ENCODE measurements around the gene ZFX. TPM values are rescaled to one million over a fixed set of nuclear protein-coding genes. Genes with fewer than 3 reads are reported as not detected.

The ZFX gene
- total and polyA plus RNA-seq, 10 of the 15 experiments (the other 5 are each of a cell fraction or from before 2014, with no cell fraction given), result 6.8 to 40.9 (median 24.6) TPM

DNA sequence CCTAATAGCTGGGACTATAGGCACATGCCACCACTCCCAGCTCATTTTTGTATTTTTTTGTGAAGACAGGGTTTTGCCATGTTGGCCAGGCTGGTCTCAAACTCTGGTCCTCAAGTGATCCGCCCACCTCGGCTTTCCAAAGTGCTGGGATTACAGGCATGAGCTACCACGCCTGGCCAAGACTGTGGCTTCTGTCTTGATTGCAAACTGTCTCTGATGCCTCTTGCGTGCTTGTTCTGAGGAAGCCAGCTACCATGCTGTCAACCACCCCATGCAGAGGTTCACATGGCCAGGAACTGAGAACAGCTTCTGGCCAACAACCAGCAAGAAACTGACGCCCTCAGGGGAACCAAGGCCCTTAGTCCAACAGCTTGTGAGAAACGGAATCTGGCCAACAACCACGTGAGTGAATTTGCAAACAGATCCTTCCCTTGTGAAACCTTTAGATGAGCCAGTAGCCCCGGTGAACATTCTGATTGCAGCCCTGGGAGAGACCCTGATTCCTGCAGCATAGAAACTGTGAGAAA is 93.2 kb downstream of the ZFX start:
- H3K4me1 ChIP-seq (ENCODE audit: control insufficient read depth, insufficient read depth, low read length), result 0 out of 2 replicates have a peak, but pooled peaks cover 3% of the 10 kb centered on the region
- WGBS (ENCODE audit: insufficient coverage, insufficient replicate concordance, low lambda C conversion rate, missing lambda C conversion rate), result 11% methylated on average over 8 of the region's 8 CpGs
- in situ Hi-C loops (cut with MboI) (loop anchor here (5.0 kb wide), 1 partner anchor 160 kb away; no protein-coding TSS in a partner anchor), intact Hi-C loops (cut with micrococcal nuclease; ENCODE audit: unreplicated experiment) (loop anchor here (1.0 to 10.0 kb wide), 6 partner anchors 75 to 548 kb away; partner anchors contain the start of genes CXorf58 and EIF2S3)
- H3K27me3 ChIP-seq (replicated peaks in 1 of 2; ENCODE audit: control insufficient read depth in 2 of 2, insufficient read depth in 2 of 2, low read length in 1 of 2), result no peaks in the 10 kb centered on the region
- FAIRE-seq (peak; percentile 76), DNase-seq (ENCODE audit: low read depth, low spot score) (peak; percentile 95), ATAC-seq (peak; percentile 95)
- no peak overlapping the region for H3K9ac ChIP-seq (ENCODE audit: control insufficient read depth, insufficient read depth, low read length)
- no TSS peak for BruUV-seq (replicated peaks)
- no peaks in the 10 kb centered on the region for H3K79me2 ChIP-seq (ENCODE audit: control insufficient read depth, insufficient read depth, low read length)
- peak overlapping the region; percentile 53; the same call in 1 of the 2 replicates for H3K4me3 ChIP-seq
- ChIA-PET RAD21 (ENCODE audit: unreplicated experiment) (interaction anchor here (0.6 to 2.4 kb wide), 24 partner anchors 9 to 543 kb away, joined by 3 to 38 read pairs (median 4); partner anchors contain the start of genes EIF2S3, SAT1 and ZFX), CTCF (interaction anchor here (0.6 to 3.1 kb wide), 24 partner anchors 8 to 571 kb away, joined by 3 to 26 read pairs (median 3); partner anchors contain the start of genes EIF2S3, SAT1 and ZFX), POLR2A (interaction anchor here (0.5 to 1.3 kb wide), 8 partner anchors 8 to 677 kb away, joined by 3 to 6 read pairs (median 4); no protein-coding TSS in a partner anchor), SMC1A (ENCODE audit: uncharacterized antibody, unreplicated experiment) (interaction anchor here (0.6 to 2.4 kb wide), 22 partner anchors 8 to 511 kb away, joined by 3 to 16 read pairs (median 4); partner anchors contain the start of genes APOO, CXorf58, EIF2S3 and KLHL15)
- no peak overlapping the region; the same call in 1 of the 2 replicates for H2AFZ ChIP-seq (ENCODE audit: control insufficient read depth, low read depth, low read length)
- H4K20me1 ChIP-seq (ENCODE audit: control insufficient read depth, insufficient read depth), result no peaks in the 10 kb centered on the region
- peak overlapping the region; percentile 43 for H3K27ac ChIP-seq (ENCODE audit: control insufficient read depth, insufficient read depth)
- H3K36me3 ChIP-seq (ENCODE audit: control insufficient read depth in 2 of 2, insufficient read depth in 2 of 2, low read length in 1 of 2), result no peaks in the 10 kb centered on the region
- no peaks in the 10 kb centered on the region for H3K9me3 ChIP-seq (replicated peaks; ENCODE audit: control insufficient read depth, insufficient read depth, low read length)
- peak overlapping the region; percentile 33; the same call in 1 of the 2 replicates for H3K4me2 ChIP-seq (ENCODE audit: control insufficient read depth, insufficient read depth)
- peak; percentile 43; the same call in 1 of the 2 replicates for TF ChIP-seq DPF2 (IDR thresholded peaks at IDR 0.05)
- peak; percentile 63; the same call in 1 of the 2 replicates for TF ChIP-seq NBN (IDR thresholded peaks at IDR 0.05)
- peak; percentile 55 to 58; a peak in 2 of 4 replicates for TF ChIP-seq EP300 (IDR thresholded peaks at IDR 0.05; ENCODE audit: borderline replicate concordance in 1 of 2, control insufficient read depth in 1 of 2, low read depth in 2 of 2, low read length in 2 of 2)
- TF ChIP-seq SPI1 (IDR thresholded peaks at IDR 0.05; ENCODE audit: borderline replicate concordance, insufficient read depth, low read depth, low read length), result peak; percentile 70; the same call in 1 of the 2 replicates
- 0 out of 2 replicates have a peak, but pooled peaks have one; percentile 38 for TF ChIP-seq FOXM1 (IDR thresholded peaks at IDR 0.05; ENCODE audit: low read depth, low read length)
- TF ChIP-seq KLF5 (IDR thresholded peaks at IDR 0.05; ENCODE audit: partially characterized antibody), result no peak
- TF ChIP-seq RAD51 (IDR thresholded peaks at IDR 0.05), result peak; percentile 74
- TF ChIP-seq, protein P1, sequence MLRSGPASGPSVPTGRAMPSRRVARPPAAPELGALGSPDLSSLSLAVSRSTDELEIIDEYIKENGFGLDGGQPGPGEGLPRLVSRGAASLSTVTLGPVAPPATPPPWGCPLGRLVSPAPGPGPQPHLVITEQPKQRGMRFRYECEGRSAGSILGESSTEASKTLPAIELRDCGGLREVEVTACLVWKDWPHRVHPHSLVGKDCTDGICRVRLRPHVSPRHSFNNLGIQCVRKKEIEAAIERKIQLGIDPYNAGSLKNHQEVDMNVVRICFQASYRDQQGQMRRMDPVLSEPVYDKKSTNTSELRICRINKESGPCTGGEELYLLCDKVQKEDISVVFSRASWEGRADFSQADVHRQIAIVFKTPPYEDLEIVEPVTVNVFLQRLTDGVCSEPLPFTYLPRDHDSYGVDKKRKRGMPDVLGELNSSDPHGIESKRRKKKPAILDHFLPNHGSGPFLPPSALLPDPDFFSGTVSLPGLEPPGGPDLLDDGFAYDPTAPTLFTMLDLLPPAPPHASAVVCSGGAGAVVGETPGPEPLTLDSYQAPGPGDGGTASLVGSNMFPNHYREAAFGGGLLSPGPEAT (IDR thresholded peaks at IDR 0.05; ENCODE audit: low read depth), result 0 out of 2 replicates have a peak, but pooled peaks have one; percentile 14
- TF ChIP-seq, protein P2, sequence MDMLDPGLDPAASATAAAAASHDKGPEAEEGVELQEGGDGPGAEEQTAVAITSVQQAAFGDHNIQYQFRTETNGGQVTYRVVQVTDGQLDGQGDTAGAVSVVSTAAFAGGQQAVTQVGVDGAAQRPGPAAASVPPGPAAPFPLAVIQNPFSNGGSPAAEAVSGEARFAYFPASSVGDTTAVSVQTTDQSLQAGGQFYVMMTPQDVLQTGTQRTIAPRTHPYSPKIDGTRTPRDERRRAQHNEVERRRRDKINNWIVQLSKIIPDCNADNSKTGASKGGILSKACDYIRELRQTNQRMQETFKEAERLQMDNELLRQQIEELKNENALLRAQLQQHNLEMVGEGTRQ (IDR thresholded peaks at IDR 0.05; ENCODE audit: borderline replicate concordance, low read depth, low read length), result peak; percentile 34; the same call in 1 of the 2 replicates
- peak; percentile 69 for TF ChIP-seq POLR2AphosphoS5 (IDR thresholded peaks at IDR 0.05; ENCODE audit: low read length)
- TF ChIP-seq NFYB (IDR thresholded peaks at IDR 0.05; ENCODE audit: insufficient read depth, low read depth, low read length), result 0 out of 2 replicates have a peak, but pooled peaks have one; percentile 13
- TF ChIP-seq MYB (IDR thresholded peaks at IDR 0.05; ENCODE audit: borderline replicate concordance, low read depth, low read length), result peak; percentile 62; the same call in 1 of the 2 replicates
- TF ChIP-seq RUNX3 (IDR thresholded peaks at IDR 0.05; ENCODE audit: low read length), result peak; percentile 40
- TF ChIP-seq CREM (IDR thresholded peaks at IDR 0.05; ENCODE audit: low read depth), result no peak
- TF ChIP-seq RAD21 (IDR thresholded peaks at IDR 0.05; ENCODE audit: insufficient read depth, low read depth, low read length), result peak; percentile 3; the same call in 1 of the 2 replicates
- TF ChIP-seq PAX8 (IDR thresholded peaks at IDR 0.05), result no peak
